CD4-positive, alpha-beta T cell (primary cell): ENCODE results near the gene EXPH5. TPM values are rescaled to one million over a fixed set of nuclear protein-coding genes. Genes with fewer than 3 reads are reported as not detected.

Source experiments
- ATAC-seq: fragments of 200-7000 bp; cut with Tn5 transposase; one replicate; pipeline ENCODE4 v1.10.0; 2022; ENCODE audit warnings: mild to moderate bottlenecking; ENCODE audit not compliant: poor library complexity
- CTCF ChIA-PET: fragments of 350-600 bp; sonication (Branson Sonifier 250); formaldehyde crosslinking; loops from one replicate; lab custom pipeline; 2021; ENCODE audit warnings: antibody characterized with exemption, inconsistent platforms; lab: Charles Lee
- POLR2A ChIA-PET: fragments of 350-600 bp; sonication (Branson Sonifier 250); formaldehyde crosslinking; loops from one replicate; lab custom pipeline; 2021; ENCODE audit warnings: antibody characterized with exemption, inconsistent platforms; lab: Charles Lee
- DNase-seq, 14 experiments: peaks; one replicate each; pipeline ENCODE4 v3.0.0-alpha.2; 2013 to 2020; ENCODE audit warnings: mixed read lengths in 2 of 14
- H3K27ac ChIP-seq, 2 donors: one replicate each; pipeline versions ENCODE4 v1.5.1 to v1.7.0; 2013; ENCODE audit warnings: low read length in 2 of 2, low read depth in 1 of 2, mild to moderate bottlenecking in 1 of 2
- H3K27me3 ChIP-seq, 2 experiments: 1 replicate in 1 of 2; 2 replicates in 1 of 2; pipeline versions ENCODE4 v1.6.1 to v1.7.0; 2013; ENCODE audit warnings: low read length in 2 of 2, control low read depth in 1 of 2, mild to moderate bottlenecking in 1 of 2, moderate library complexity in 1 of 2; ENCODE audit not compliant: insufficient read depth in 2 of 2, control insufficient read depth in 1 of 2
- H3K36me3 ChIP-seq: one replicate; pipeline ENCODE4 v1.6.1; 2013; ENCODE audit warnings: low read length, control low read depth; ENCODE audit not compliant: insufficient read depth
- H3K4me1 ChIP-seq: one replicate; pipeline ENCODE4 v1.6.1; 2013; ENCODE audit warnings: low read length, control low read depth; ENCODE audit not compliant: insufficient read depth
- H3K4me3 ChIP-seq: one replicate; pipeline ENCODE4 v1.5.1; 2013; ENCODE audit warnings: mild to moderate bottlenecking, low read length, moderate library complexity
- H3K9me3 ChIP-seq, 2 experiments: 1 replicate in 1 of 2; 2 replicates in 1 of 2; pipeline versions ENCODE4 v1.6.1 to v1.7.0; 2013; ENCODE audit warnings: low read length in 2 of 2, mild to moderate bottlenecking in 2 of 2, control low read depth in 1 of 2, moderate library complexity in 1 of 2; ENCODE audit not compliant: control insufficient read depth in 1 of 2, insufficient read depth in 1 of 2
- H3K27ac Mint-ChIP-seq: one replicate; pipeline ENCODE4 v1.8.0; 2020; ENCODE audit warnings: mixed read lengths
- H3K27me3 Mint-ChIP-seq: one replicate; pipeline ENCODE4 v1.8.0; 2021; ENCODE audit warnings: mixed read lengths
- H3K36me3 Mint-ChIP-seq: one replicate; pipeline ENCODE4 v1.8.0; 2021; ENCODE audit warnings: low read depth, mixed read lengths
- H3K4me1 Mint-ChIP-seq: one replicate; pipeline ENCODE4 v1.8.0; 2021; ENCODE audit warnings: low read depth, mixed read lengths
- H3K4me3 Mint-ChIP-seq: one replicate; pipeline ENCODE4 v1.8.0; 2020; ENCODE audit warnings: mild to moderate bottlenecking, mixed read lengths
- H3K9me3 Mint-ChIP-seq: one replicate; pipeline ENCODE4 v1.8.0; 2020; ENCODE audit warnings: mixed read lengths
- intact Hi-C, 2 experiments: fragments of 100-400 bp; cut with DNase I in 1 of 2; cut with micrococcal nuclease in 1 of 2; formaldehyde crosslinking; loops; one replicate each; pipeline versions ENCODE4 v1.15.1 to v1.9.0; 2023 to 2025; cut with DNase I, micrococcal nuclease
- total RNA-seq, 174 experiments: library from RNA in 2 of 174; stranded (reverse) in 2 of 174; gene quantifications; one replicate each; pipeline ENCODE4 v1.2.3 and lab custom pipeline; 2021 to 2026
- TF ChIP-seq, protein P1 (sequence below): fragments of 200-600 bp; IDR thresholded peaks from one replicate; pipeline ENCODE4 v1.8.0; 2022; ENCODE audit warnings: antibody characterized with exemption, mild to moderate bottlenecking

The EXPH5 gene
- total RNA-seq, 2 experiments from 2014 or later: 2.0 to 3.7 TPM

DNA sequence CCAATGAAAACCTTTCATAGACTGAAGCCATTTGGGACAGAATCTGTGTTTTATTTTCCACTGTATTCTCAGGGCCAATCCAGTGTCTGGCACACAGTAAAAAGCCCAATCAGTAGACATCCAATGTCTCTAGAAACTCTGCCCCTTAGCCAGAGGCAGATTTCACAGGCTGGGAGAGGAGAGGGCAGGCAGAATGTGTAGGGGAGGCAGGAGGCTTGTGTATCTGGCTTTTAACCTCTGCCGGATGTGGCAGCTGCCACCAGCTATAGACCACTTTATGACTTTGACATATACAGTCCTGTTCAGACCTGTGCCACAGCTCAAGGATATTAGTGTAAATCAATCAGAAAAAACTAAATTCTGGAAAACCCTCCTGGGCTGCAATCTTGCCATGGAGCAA, 4.4 kb downstream of the EXPH5 start:
- ChIA-PET POLR2A (interaction anchor here (0.6 kb wide), 1 partner anchor 336 kb away, joined by 3 read pairs; no protein-coding TSS in a partner anchor), CTCF (interaction anchor here (1.9 kb wide), 1 partner anchor 9 kb away, joined by 5 read pairs; no protein-coding TSS in a partner anchor)
- H3K36me3 ChIP-seq: no peaks in the 10 kb centered on the region
- H3K4me1 ChIP-seq: peaks cover 15% of the 10 kb centered on the region
- no peak overlapping the region for H3K4me3 ChIP-seq
- TF ChIP-seq, protein P1, sequence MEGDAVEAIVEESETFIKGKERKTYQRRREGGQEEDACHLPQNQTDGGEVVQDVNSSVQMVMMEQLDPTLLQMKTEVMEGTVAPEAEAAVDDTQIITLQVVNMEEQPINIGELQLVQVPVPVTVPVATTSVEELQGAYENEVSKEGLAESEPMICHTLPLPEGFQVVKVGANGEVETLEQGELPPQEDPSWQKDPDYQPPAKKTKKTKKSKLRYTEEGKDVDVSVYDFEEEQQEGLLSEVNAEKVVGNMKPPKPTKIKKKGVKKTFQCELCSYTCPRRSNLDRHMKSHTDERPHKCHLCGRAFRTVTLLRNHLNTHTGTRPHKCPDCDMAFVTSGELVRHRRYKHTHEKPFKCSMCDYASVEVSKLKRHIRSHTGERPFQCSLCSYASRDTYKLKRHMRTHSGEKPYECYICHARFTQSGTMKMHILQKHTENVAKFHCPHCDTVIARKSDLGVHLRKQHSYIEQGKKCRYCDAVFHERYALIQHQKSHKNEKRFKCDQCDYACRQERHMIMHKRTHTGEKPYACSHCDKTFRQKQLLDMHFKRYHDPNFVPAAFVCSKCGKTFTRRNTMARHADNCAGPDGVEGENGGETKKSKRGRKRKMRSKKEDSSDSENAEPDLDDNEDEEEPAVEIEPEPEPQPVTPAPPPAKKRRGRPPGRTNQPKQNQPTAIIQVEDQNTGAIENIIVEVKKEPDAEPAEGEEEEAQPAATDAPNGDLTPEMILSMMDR: no peak
- Mint-ChIP-seq H3K27me3 (peaks cover 5% of the 10 kb centered on the region), H3K4me1 (peaks cover 31% of the 10 kb centered on the region), H3K36me3 (peaks cover 9% of the 10 kb centered on the region), H3K9me3 (no peaks in the 10 kb centered on the region), H3K4me3 (no peak overlapping the region), H3K27ac (no peak overlapping the region)
- H3K9me3 ChIP-seq: no peaks in the 10 kb centered on the region
- H3K27me3 ChIP-seq: no peaks in the 10 kb centered on the region
- no peak for ATAC-seq
- DNase-seq: no peak
- intact Hi-C loops: no loop called here
- H3K27ac ChIP-seq: no peak overlapping the region

DNA sequence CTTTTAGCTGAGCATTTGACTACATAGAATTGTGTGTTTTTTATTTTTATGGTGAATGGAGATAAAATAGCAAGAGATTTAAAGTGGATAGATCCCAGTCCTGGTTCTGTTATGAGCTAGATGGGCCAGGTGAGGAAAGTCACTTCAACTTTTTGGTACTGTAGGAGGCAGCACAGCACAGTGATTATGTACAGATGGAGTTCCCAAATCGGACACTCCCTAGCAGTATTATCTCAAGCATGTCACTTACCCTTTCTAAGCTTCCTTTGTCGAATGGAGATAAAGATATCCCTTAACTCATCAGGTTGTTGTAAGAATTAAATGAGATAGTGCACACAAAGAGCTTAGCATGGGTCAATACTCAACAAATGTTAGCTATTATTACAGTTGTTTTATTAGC, 5.3 kb downstream of the EXPH5 start:
- Mint-ChIP-seq H3K27me3 (peaks cover 5% of the 10 kb centered on the region), H3K36me3 (peaks cover 7% of the 10 kb centered on the region), H3K4me3 (no peak overlapping the region), H3K27ac (no peak overlapping the region), H3K9me3 (no peaks in the 10 kb centered on the region), H3K4me1 (peaks cover 23% of the 10 kb centered on the region)
- intact Hi-C loops: no loop called here
- H3K36me3 ChIP-seq: no peaks in the 10 kb centered on the region
- ATAC-seq (no peak), DNase-seq (no peak)
- no peaks in the 10 kb centered on the region for H3K27me3 ChIP-seq
- peaks cover 10% of the 10 kb centered on the region for H3K4me1 ChIP-seq
- H3K27ac ChIP-seq: no peak overlapping the region
- no peaks in the 10 kb centered on the region for H3K9me3 ChIP-seq
- ChIA-PET CTCF (interaction anchor here (1.9 kb wide), 1 partner anchor 8 kb away, joined by 5 read pairs; no protein-coding TSS in a partner anchor), POLR2A (interaction anchor here (0.6 kb wide), 1 partner anchor 335 kb away, joined by 3 read pairs; no protein-coding TSS in a partner anchor)
- H3K4me3 ChIP-seq: no peak overlapping the region
- TF ChIP-seq, protein P1: no peak

DNA sequence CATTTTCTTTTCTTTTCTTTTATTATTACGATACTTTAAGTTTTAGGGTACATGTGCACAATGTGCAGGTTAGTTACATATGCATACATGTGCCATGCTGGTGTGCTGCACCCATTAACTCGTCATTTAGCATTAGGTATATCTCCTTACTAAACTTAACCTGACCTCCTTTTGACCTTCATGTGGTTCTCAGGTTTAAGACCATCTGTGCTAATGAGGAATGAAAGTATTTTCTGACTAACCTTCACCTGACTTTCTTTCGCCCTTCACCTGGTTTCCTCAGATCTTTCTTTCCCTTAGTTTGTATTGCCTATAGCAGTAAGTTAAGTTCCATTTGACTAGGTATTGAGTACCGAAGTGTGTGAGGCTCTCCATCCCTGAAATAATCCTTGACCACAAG, 6.5 kb downstream of the EXPH5 start:
- H3K36me3 ChIP-seq: no peaks in the 10 kb centered on the region
- H3K27me3 ChIP-seq: no peaks in the 10 kb centered on the region
- intact Hi-C loops: no loop called here
- no peak overlapping the region for H3K27ac Mint-ChIP-seq
- H3K36me3 Mint-ChIP-seq: no peaks in the 10 kb centered on the region
- no peak overlapping the region for H3K4me3 Mint-ChIP-seq
- no peak for DNase-seq
- no peak overlapping the region for H3K27ac ChIP-seq
- POLR2A ChIA-PET: no interaction called here
- H3K9me3 ChIP-seq: no peaks in the 10 kb centered on the region
- H3K4me3 ChIP-seq: no peak overlapping the region
- H3K4me1 Mint-ChIP-seq: peaks cover 13% of the 10 kb centered on the region
- TF ChIP-seq, protein P1: no peak
- CTCF ChIA-PET: no interaction called here
- ATAC-seq: no peak
- no peaks in the 10 kb centered on the region for H3K9me3 Mint-ChIP-seq
- peaks cover 5% of the 10 kb centered on the region for H3K27me3 Mint-ChIP-seq
- H3K4me1 ChIP-seq: peaks cover under 1% of the 10 kb centered on the region
